Dendritic cell treated with granulocyte-macrophage colony-stimulating factor and Interleukin-4, amounts not matched to agents 40 ng/mL and 50 ng/mL, for 4 days (primary cell): ENCODE results near the gene TMEM171.

Source experiments
- H3K27ac Mint-ChIP-seq: one replicate; pipeline ENCODE4 v1.8.0; 2022; ENCODE audit warnings: mild to moderate bottlenecking, mixed read lengths
- H3K27me3 Mint-ChIP-seq: one replicate; pipeline ENCODE4 v1.8.0; 2022; ENCODE audit warnings: mild to moderate bottlenecking, mixed read lengths
- H3K36me3 Mint-ChIP-seq: one replicate; pipeline ENCODE4 v1.8.0; 2022; ENCODE audit warnings: low read depth, mixed read lengths
- H3K4me1 Mint-ChIP-seq: one replicate; pipeline ENCODE4 v1.8.0; 2022; ENCODE audit warnings: low read depth, mixed read lengths
- H3K4me3 Mint-ChIP-seq: one replicate; pipeline ENCODE4 v1.8.0; 2022; ENCODE audit warnings: mild to moderate bottlenecking, moderate library complexity, mixed read lengths
- H3K9me3 Mint-ChIP-seq: one replicate; pipeline ENCODE4 v1.8.0; 2022; ENCODE audit warnings: mixed read lengths
- intact Hi-C: fragments of 100-400 bp; cut with micrococcal nuclease; formaldehyde crosslinking; loops from one replicate; pipeline ENCODE4 v1.15.0; 2022

The TMEM171 gene

GRCh38 chr5:73176250-73176649, 55.9 kb downstream of the TMEM171 start:
- peaks cover 89% of the 10 kb centered on the region for H3K27me3 Mint-ChIP-seq

GRCh38 chr5:73178265-73178664, 57.9 kb downstream of the TMEM171 start:
- Mint-ChIP-seq H3K4me1 (no peaks in the 10 kb centered on the region), H3K9me3 (no peaks in the 10 kb centered on the region), H3K4me3 (no peak overlapping the region), H3K27me3 (peaks cover 79% of the 10 kb centered on the region), H3K27ac (no peak overlapping the region), H3K36me3 (no peaks in the 10 kb centered on the region)
- intact Hi-C loops, result no loop called here

More at GRCh38 chr5:73176250-73176649, 55.9 kb downstream of the TMEM171 start:
- Mint-ChIP-seq H3K4me3 (no peak overlapping the region), H3K36me3 (no peaks in the 10 kb centered on the region), H3K9me3 (no peaks in the 10 kb centered on the region), H3K27ac (no peak overlapping the region), H3K4me1 (no peaks in the 10 kb centered on the region)
- intact Hi-C loops, result no loop called here

- Mint-ChIP-seq H3K4me3 (no peak overlapping the region), H3K27me3 (peaks cover 75% of the 10 kb centered on the region), H3K27ac (no peak overlapping the region), H3K4me1 (no peaks in the 10 kb centered on the region), H3K9me3 (peaks cover 7% of the 10 kb centered on the region), H3K36me3 (no peaks in the 10 kb centered on the region)
- intact Hi-C loops, result no loop called here
Observed at GRCh38 chr5:73179730-73180129, 59.4 kb downstream of the TMEM171 start.

GRCh38 chr5:73180566-73180965, 60.2 kb downstream of the TMEM171 start:
- no peak overlapping the region for H3K4me3 Mint-ChIP-seq
- no peaks in the 10 kb centered on the region for H3K36me3 Mint-ChIP-seq
- no peaks in the 10 kb centered on the region for H3K4me1 Mint-ChIP-seq
- intact Hi-C loops, result no loop called here
- peaks cover 10% of the 10 kb centered on the region for H3K9me3 Mint-ChIP-seq
- peaks cover 68% of the 10 kb centered on the region for H3K27me3 Mint-ChIP-seq
- no peak overlapping the region for H3K27ac Mint-ChIP-seq
